Putamen (tissue), 1 donor: ENCODE measurements around the gene MLLT11.

Experiments used
- DNase-seq: peaks from one replicate; pipeline ENCODE4 v3.0.0-alpha.2; 2016; ENCODE audit warnings: low spot score

The MLLT11 gene

DNA sequence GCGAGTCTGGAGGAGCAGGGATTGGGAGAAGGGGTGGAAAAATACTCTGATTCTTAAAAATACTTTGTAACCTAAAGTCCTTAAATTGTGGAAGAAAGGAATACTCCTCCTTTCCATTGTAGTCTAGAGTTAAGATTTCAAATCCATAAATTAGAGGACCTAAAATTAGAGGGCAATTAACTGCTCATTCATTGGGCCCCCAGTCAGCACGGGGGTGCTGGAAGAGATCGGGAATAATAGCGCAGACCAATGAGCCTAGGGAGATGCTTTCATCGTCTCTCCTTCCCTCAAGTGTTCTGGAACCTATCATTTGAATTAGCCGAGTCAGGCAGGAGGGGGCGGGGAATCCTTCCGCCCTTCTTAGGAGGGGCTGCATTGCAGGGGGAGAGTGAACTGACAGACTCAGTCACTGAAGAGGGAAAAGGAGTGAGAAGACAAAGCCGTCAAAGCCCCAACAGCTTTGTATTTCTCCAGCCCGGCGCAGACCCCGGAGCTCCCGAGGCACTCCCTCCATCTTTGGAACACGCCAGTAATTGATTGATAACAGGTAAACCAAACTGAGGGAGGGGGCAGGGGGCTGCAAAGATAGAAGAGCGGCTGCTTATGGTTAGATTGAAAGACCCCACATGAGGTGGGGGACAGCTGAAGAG, at the start of gene MLLT11:
MLLT11 (plus strand) TSS at position 391 of the 650 bp plus-strand sequence. CDS start 6,828 bp downstream, outside the sequence.
- DNase-seq: peak; percentile 77

GRCh38 chr1:151011154-151011850, 48.9 kb upstream of the MLLT11 start:
- no peak for DNase-seq

- DNase-seq: no peak
These were observed 47.3 kb upstream of the MLLT11 start for GRCh38 chr1:151012684-151013471.

- DNase-seq: no peak
These were observed 46.7 kb upstream of the MLLT11 start for GRCh38 chr1:151013518-151013917.

GRCh38 chr1:151024540-151025146, 35.6 kb upstream of the MLLT11 start:
- DNase-seq: peak; percentile 74

DNA sequence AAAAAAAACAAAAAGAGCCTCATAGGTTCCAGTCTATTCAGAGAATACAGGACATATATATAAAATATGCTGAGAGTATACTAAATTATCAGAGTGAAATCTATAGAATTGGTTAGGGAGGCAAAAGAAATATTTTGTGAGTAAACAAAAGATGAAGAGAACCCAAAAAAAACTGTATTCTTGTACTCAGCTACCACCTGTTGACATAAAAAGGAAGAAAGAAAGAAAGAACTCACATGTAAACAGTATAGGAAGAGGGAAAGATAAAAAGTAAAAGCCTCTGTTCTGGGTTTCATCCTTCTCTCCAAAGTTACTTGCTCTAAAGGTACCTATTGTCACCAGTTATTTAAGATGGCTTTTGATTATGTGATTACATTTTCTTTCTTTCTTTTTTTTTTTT, 33.7 kb upstream of the MLLT11 start:
- DNase-seq: no peak

DNA sequence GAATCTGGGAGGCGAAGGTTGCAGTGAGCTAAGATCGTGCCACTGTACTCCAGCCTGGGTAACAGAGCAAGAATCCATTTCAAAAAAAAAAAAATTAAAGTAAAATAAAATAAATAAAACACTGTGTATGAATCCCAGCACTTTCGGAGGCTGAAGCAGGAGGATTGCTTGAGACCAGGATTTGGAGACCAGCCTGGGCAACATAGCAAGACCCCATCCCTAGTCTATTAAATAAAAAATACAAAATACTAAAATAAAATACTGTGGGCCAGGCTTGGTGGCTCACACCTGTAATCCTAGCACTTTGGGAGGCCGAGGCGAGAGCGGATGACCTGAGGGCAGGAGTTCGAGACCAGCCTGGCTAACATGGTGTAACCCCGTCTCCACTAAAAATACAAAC, 28.0 kb upstream of the MLLT11 start:
- no peak for DNase-seq

DNA sequence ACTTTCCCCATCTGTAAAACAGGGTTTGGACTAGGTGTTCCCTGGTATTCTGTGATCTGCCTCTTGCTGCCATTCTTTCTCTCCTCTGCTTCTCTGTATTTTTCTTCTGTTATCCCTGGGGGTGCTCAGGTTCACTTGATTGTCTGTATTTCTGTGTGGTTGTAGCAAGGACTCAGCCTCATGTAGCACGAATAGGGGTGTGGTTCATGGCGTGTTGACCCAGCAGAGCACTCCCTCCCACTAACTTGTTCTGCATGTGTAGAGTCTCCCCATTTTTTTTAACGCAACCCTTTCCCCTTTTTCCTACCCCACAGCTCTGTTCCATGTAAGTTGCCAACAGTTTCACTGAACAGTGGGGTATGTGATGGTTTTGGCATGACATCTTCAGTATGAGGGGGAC, 25.0 kb upstream of the MLLT11 start:
- DNase-seq: no peak

- no peak for DNase-seq
These were observed 23.8 kb upstream of the MLLT11 start, which contains the start of gene BNIPL for GRCh38 chr1:151036356-151036755. BNIPL (plus strand) TSS chr1:151036586; CDS start chr1:151036726, 140 bp downstream.

- DNase-seq: no peak
These were observed 23.2 kb upstream of the MLLT11 start for GRCh38 chr1:151037032-151037431.

GRCh38 chr1:151039521-151039920, 20.7 kb upstream of the MLLT11 start:
- DNase-seq: no peak

- DNase-seq: no peak
These were observed 17.0 kb upstream of the MLLT11 start for GRCh38 chr1:151043163-151043562.

DNA sequence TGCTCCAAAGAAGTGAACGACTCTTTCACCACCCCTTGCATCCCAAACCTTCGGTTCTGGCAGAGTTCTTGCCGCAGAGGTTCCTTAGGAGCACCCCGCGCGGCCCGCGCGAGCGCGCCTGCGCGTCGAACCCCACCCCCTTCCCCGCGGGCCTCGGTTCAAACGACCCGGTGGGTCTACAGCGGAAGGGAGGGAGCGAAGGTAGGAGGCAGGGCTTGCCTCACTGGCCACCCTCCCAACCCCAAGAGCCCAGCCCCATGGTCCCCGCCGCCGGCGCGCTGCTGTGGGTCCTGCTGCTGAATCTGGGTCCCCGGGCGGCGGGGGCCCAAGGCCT, 12.6 kb upstream of the MLLT11 start, which contains the start of gene C1orf56:
C1orf56 (plus strand) TSS at position 161 of the 334 bp plus-strand sequence; CDS start at position 258, 97 bp downstream.
- peak; percentile 77 for DNase-seq

DNA sequence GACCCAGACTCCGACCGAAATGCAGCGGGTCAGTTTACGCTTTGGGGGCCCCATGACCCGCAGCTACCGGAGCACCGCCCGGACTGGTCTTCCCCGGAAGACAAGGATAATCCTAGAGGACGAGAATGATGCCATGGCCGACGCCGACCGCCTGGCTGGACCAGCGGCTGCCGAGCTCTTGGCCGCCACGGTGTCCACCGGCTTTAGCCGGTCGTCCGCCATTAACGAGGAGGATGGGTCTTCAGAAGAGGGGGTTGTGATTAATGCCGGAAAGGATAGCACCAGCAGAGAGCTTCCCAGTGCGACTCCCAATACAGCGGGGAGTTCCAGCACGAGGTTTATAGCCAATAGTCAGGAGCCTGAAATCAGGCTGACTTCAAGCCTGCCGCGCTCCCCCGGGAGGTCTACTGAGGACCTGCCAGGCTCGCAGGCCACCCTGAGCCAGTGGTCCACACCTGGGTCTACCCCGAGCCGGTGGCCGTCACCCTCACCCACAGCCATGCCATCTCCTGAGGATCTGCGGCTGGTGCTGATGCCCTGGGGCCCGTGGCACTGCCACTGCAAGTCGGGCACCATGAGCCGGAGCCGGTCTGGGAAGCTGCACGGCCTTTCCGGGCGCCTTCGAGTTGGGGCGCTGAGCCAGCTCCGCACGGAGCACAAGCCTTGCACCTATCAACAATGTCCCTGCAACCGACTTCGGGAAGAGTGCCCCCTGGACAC, 12.1 kb upstream of the MLLT11 start:
- DNase-seq: peak; percentile 42

DNA sequence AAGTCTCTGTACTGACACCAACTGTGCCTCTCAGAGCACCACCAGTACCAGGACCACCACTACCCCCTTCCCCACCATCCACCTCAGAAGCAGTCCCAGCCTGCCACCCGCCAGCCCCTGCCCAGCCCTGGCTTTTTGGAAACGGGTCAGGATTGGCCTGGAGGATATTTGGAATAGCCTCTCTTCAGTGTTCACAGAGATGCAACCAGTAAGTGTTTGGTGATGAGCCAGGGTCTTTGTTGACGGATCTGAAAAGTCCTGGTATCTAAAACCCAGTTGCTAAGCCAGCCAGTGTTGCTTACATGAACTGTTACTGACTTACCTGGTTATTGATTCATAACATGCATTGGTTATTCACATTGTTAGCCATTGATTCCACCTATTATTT, 11.6 kb upstream of the MLLT11 start:
- DNase-seq: no peak

GRCh38 chr1:151049458-151049857, 10.7 kb upstream of the MLLT11 start:
- no peak for DNase-seq

- DNase-seq: no peak
These were observed 10.0 kb upstream of the MLLT11 start for GRCh38 chr1:151050051-151050688.

GRCh38 chr1:151051356-151052009, 8.7 kb upstream of the MLLT11 start:
- no peak for DNase-seq

GRCh38 chr1:151054971-151055547, 5.1 kb upstream of the MLLT11 start:
- DNase-seq: no peak

DNA sequence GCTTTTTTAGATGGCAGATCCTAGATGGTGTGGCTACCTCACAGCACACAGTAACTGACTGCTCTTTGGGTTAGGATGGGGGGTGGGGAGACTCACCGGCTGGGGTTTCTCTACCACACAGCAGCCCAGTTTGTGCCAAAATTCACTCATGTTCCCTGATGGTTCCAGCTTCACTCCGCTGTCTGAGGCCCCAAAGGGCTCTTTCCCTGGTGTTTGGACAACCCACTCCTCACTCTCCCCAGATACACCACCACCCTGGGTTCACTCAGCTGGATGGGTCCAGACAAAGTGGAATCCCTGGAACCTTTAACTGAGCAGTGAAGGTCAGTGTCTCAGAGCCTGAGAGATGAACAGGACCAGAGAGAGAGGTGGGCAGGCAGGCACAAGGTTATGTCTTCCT, 4.6 kb upstream of the MLLT11 start:
- DNase-seq: no peak
